Tibial nerve (tissue), 4 donors: Measurements from ENCODE around the gene TTC7B. TPM values are rescaled to one million over a fixed set of nuclear protein-coding genes. Genes with fewer than 3 reads are reported as not detected.

Experiments
- DNase-seq, 2 donors: peaks; one replicate each; pipeline ENCODE4 v3.0.0-alpha.2; 2019; ENCODE audit warnings: low spot score in 2 of 2
- H3K27ac ChIP-seq, 4 donors: fragments of 200-600 bp; sonication (generic) in 3 of 4; one replicate each; pipeline ENCODE4 v1.5.1; 2017 to 2019; ENCODE audit warnings: mild to moderate bottlenecking in 1 of 4
- H3K27me3 ChIP-seq, 2 donors: fragments of 200-600 bp; sonication (generic) in 1 of 2; one replicate each; pipeline versions ENCODE4 v1.5.1 to v1.6.0; 2017 to 2019
- H3K36me3 ChIP-seq, 3 donors: fragments of 200-600 bp; sonication (generic); one replicate each; pipeline ENCODE4 v1.5.1; 2018 to 2019
- H3K4me1 ChIP-seq, 4 donors: fragments of 200-600 bp; sonication (generic) in 3 of 4; one replicate each; pipeline ENCODE4 v1.5.1; 2017 to 2019
- H3K4me3 ChIP-seq, 4 donors: fragments of 200-600 bp; sonication (generic) in 3 of 4; one replicate each; pipeline ENCODE4 v1.5.1; 2017 to 2019; ENCODE audit warnings: mild to moderate bottlenecking in 1 of 4, moderate library complexity in 1 of 4
- H3K9me3 ChIP-seq, 4 donors: fragments of 200-600 bp; sonication (generic) in 3 of 4; one replicate each; pipeline ENCODE4 v1.5.1; 2017 to 2019
- CTCF ChIP-seq, 5 experiments: fragments of 200-600 bp in 3 of 5; fragments of 450-650 bp in 2 of 5; sonication (generic) in 3 of 5; IDR thresholded peaks; one replicate each; pipeline ENCODE4 v1.5.1; 2016 to 2019; ENCODE audit warnings: antibody characterized with exemption in 5 of 5, mild to moderate bottlenecking in 3 of 5, moderate library complexity in 2 of 5
- EP300 ChIP-seq, 2 donors: sonication (generic); formaldehyde crosslinking; IDR thresholded peaks; one replicate each; pipeline ENCODE4 v1.6.1; 2017; ENCODE audit warnings: antibody characterized with exemption in 2 of 2, mild to moderate bottlenecking in 1 of 2
- POLR2A ChIP-seq, 2 donors: fragments of 450-650 bp; IDR thresholded peaks; one replicate each; pipeline ENCODE4 v1.6.1; 2017; ENCODE audit warnings: antibody characterized with exemption in 2 of 2, mild to moderate bottlenecking in 2 of 2, moderate library complexity in 2 of 2
- WGBS, 2 donors: methylation state at CpG; one replicate each; pipeline ENCODE4 v1.1.5; 2018; 5-methylcytosine and 5-hydroxymethylcytosine counted together
- total RNA-seq, 4 donors: library from RNA; depleted of rRNA; stranded (reverse); fragments of >200 nt; gene quantifications; one replicate each; pipeline ENCODE4 v1.1.0, GENCODE V29; 2016

The TTC7B gene
- total RNA-seq, 4 donors from 2014 or later = 25.9 to 44.1 (median 34.4) TPM

- H3K9me3 ChIP-seq = no peaks in the 10 kb centered on the region
- no peak overlapping the region for H3K27ac ChIP-seq
- H3K27me3 ChIP-seq = no peaks in the 10 kb centered on the region
- TF ChIP-seq EP300 (IDR thresholded peaks at IDR 0.05) (no peak), POLR2A (IDR thresholded peaks at IDR 0.05) (no peak), CTCF (IDR thresholded peaks at IDR 0.05) (no peak)
- H3K4me1 ChIP-seq = peaks cover 0 to 17% (median 2%) of the 10 kb centered on the region in 4 donors
- no peak for DNase-seq
- 94 to 97% methylated on average over 4 of the region's 4 CpGs for WGBS, 2 donors
- no peak overlapping the region for H3K4me3 ChIP-seq
- H3K36me3 ChIP-seq = no peaks in the 10 kb centered on the region
Observed at GRCh38 chr14:90564496-90564895, 251.7 kb downstream of the TTC7B start.

- WGBS, 2 donors = 92 to 93% methylated on average over 6 of the region's 6 CpGs
- H3K36me3 ChIP-seq = peaks cover 0 to 6% (median 0%) of the 10 kb centered on the region in 3 donors
- H3K9me3 ChIP-seq = no peaks in the 10 kb centered on the region
- H3K27me3 ChIP-seq = no peaks in the 10 kb centered on the region
- no peak overlapping the region for H3K27ac ChIP-seq
- TF ChIP-seq EP300 (IDR thresholded peaks at IDR 0.05) (no peak), POLR2A (IDR thresholded peaks at IDR 0.05) (no peak), CTCF (IDR thresholded peaks at IDR 0.05) (no peak)
- no peak overlapping the region for H3K4me3 ChIP-seq
- no peak for DNase-seq
- H3K4me1 ChIP-seq = peaks cover 0 to 6% (median 0%) of the 10 kb centered on the region in 4 donors
Observed at GRCh38 chr14:90562652-90563051, 253.6 kb downstream of the TTC7B start.

GRCh38 chr14:90561920-90562319 is 254.3 kb downstream of the TTC7B start:
- Histone ChIP-seq H3K27me3 (no peaks in the 10 kb centered on the region), H3K27ac (no peak overlapping the region), H3K4me3 (no peak overlapping the region), H3K36me3 (peaks cover 0 to 6% (median 0%) of the 10 kb centered on the region in 3 donors), H3K9me3 (no peaks in the 10 kb centered on the region), H3K4me1 (peaks cover 0 to under 1% (median 0%) of the 10 kb centered on the region in 4 donors)
- TF ChIP-seq EP300 (IDR thresholded peaks at IDR 0.05) = no peak
- TF ChIP-seq CTCF (IDR thresholded peaks at IDR 0.05) = no peak
- TF ChIP-seq POLR2A (IDR thresholded peaks at IDR 0.05) = no peak
- WGBS, 2 donors = 89% methylated on average over 7 of the region's 7 CpGs
- DNase-seq = no peak

- H3K36me3 ChIP-seq = peaks cover 0 to 6% (median 0%) of the 10 kb centered on the region in 3 donors
- H3K9me3 ChIP-seq = no peaks in the 10 kb centered on the region
- no peak for DNase-seq
- peaks cover 0 to 5% (median 0%) of the 10 kb centered on the region in 4 donors for H3K4me1 ChIP-seq
- H3K4me3 ChIP-seq = no peak overlapping the region
- TF ChIP-seq CTCF (IDR thresholded peaks at IDR 0.05) (no peak), POLR2A (IDR thresholded peaks at IDR 0.05) (no peak), EP300 (IDR thresholded peaks at IDR 0.05) (no peak)
- H3K27ac ChIP-seq = no peak overlapping the region
- 79 to 83% methylated on average over 10 of the region's 10 CpGs for WGBS, 2 donors
- H3K27me3 ChIP-seq = no peaks in the 10 kb centered on the region
Observed at GRCh38 chr14:90560991-90561390, 255.2 kb downstream of the TTC7B start.

- H3K27ac ChIP-seq = no peak overlapping the region
- no peaks in the 10 kb centered on the region for H3K27me3 ChIP-seq
- H3K9me3 ChIP-seq = no peaks in the 10 kb centered on the region
- peaks cover 0 to 6% (median 0%) of the 10 kb centered on the region in 3 donors for H3K36me3 ChIP-seq
- WGBS, 2 donors = 63 to 65% methylated on average over 4 of the region's 4 CpGs
- DNase-seq = no peak
- no peak overlapping the region for H3K4me3 ChIP-seq
- H3K4me1 ChIP-seq = peaks cover 0 to 5% (median 0%) of the 10 kb centered on the region in 4 donors
- TF ChIP-seq EP300 (IDR thresholded peaks at IDR 0.05) (no peak), POLR2A (IDR thresholded peaks at IDR 0.05) (no peak), CTCF (IDR thresholded peaks at IDR 0.05) (no peak)
Observed at GRCh38 chr14:90560558-90560957, 255.7 kb downstream of the TTC7B start.
